Skeletal muscle satellite cell (primary cell): ENCODE data around the gene MOB3B.

Source experiments
- H3K27me3 ChIP-seq: 2 replicates; pipeline ENCODE4 v1.7.0; 2013; ENCODE audit warnings: low read length; ENCODE audit not compliant: control insufficient read depth, insufficient read depth
- H3K36me3 ChIP-seq: 2 replicates; pipeline ENCODE4 v1.7.0; 2013; ENCODE audit warnings: mild to moderate bottlenecking, control low read depth, low read length; ENCODE audit not compliant: insufficient read depth
- H3K4me1 ChIP-seq: 2 replicates; pipeline ENCODE4 v1.7.0; 2013; ENCODE audit warnings: low read length; ENCODE audit not compliant: control insufficient read depth, insufficient read depth
- H3K4me2 ChIP-seq: 2 replicates; pipeline ENCODE4 v1.7.0; 2013; ENCODE audit warnings: mild to moderate bottlenecking, low read length
- H3K4me3 ChIP-seq: 2 replicates; pipeline ENCODE4 v1.7.0; 2013; ENCODE audit warnings: low read length
- H3K9ac ChIP-seq: 2 replicates; pipeline ENCODE4 v1.7.0; 2013; ENCODE audit warnings: mild to moderate bottlenecking, low read depth, low read length, moderate library complexity
- H3K9me3 ChIP-seq: replicated peaks from 2 replicates; pipeline ENCODE4 v1.7.0; 2013; ENCODE audit warnings: mild to moderate bottlenecking, control low read depth, low read length

MOB3B gene

GRCh38 chr9:27394154-27394825, 135.3 kb downstream of the MOB3B start:
- no peak overlapping the region for H3K4me3 ChIP-seq
- peaks cover 4% of the 10 kb centered on the region for H3K27me3 ChIP-seq
- H3K4me2 ChIP-seq = no peak overlapping the region
- no peaks in the 10 kb centered on the region for H3K4me1 ChIP-seq
- H3K9me3 ChIP-seq = no peaks in the 10 kb centered on the region
- no peaks in the 10 kb centered on the region for H3K36me3 ChIP-seq
- no peak overlapping the region for H3K9ac ChIP-seq

- Histone ChIP-seq H3K9me3 (no peaks in the 10 kb centered on the region), H3K9ac (no peak overlapping the region), H3K4me3 (no peak overlapping the region), H3K36me3 (no peaks in the 10 kb centered on the region), H3K4me2 (no peak overlapping the region), H3K4me1 (no peaks in the 10 kb centered on the region), H3K27me3 (peaks cover 4% of the 10 kb centered on the region)
These were observed 136.4 kb downstream of the MOB3B start for GRCh38 chr9:27393054-27393846.

- Histone ChIP-seq H3K4me3 (no peak overlapping the region), H3K27me3 (peaks cover 4% of the 10 kb centered on the region), H3K9me3 (no peaks in the 10 kb centered on the region), H3K4me1 (no peaks in the 10 kb centered on the region), H3K4me2 (no peak overlapping the region), H3K36me3 (no peaks in the 10 kb centered on the region), H3K9ac (no peak overlapping the region)
These were observed 137.2 kb downstream of the MOB3B start for GRCh38 chr9:27392451-27392850.

- Histone ChIP-seq H3K27me3 (peaks cover 9% of the 10 kb centered on the region), H3K36me3 (no peaks in the 10 kb centered on the region), H3K4me3 (no peak overlapping the region), H3K4me2 (no peak overlapping the region), H3K9ac (no peak overlapping the region), H3K4me1 (no peaks in the 10 kb centered on the region), H3K9me3 (no peaks in the 10 kb centered on the region)
These were observed 138.3 kb downstream of the MOB3B start for GRCh38 chr9:27391040-27391895.

- no peaks in the 10 kb centered on the region for H3K4me1 ChIP-seq
- H3K36me3 ChIP-seq = no peaks in the 10 kb centered on the region
- no peak overlapping the region for H3K9ac ChIP-seq
- H3K4me3 ChIP-seq = no peak overlapping the region
- no peak overlapping the region for H3K4me2 ChIP-seq
- H3K9me3 ChIP-seq = no peaks in the 10 kb centered on the region
- H3K27me3 ChIP-seq = peaks cover 9% of the 10 kb centered on the region
These were observed 141.5 kb downstream of the MOB3B start for GRCh38 chr9:27388150-27388549.

- Histone ChIP-seq H3K36me3 (no peaks in the 10 kb centered on the region), H3K9ac (no peak overlapping the region), H3K4me1 (no peaks in the 10 kb centered on the region), H3K9me3 (no peaks in the 10 kb centered on the region), H3K4me3 (no peak overlapping the region), H3K27me3 (peaks cover 6% of the 10 kb centered on the region), H3K4me2 (no peak overlapping the region)
These were observed 141.9 kb downstream of the MOB3B start for GRCh38 chr9:27387722-27388121.

GRCh38 chr9:27386571-27387091, 143.0 kb downstream of the MOB3B start:
- H3K4me1 ChIP-seq = no peaks in the 10 kb centered on the region
- H3K36me3 ChIP-seq = no peaks in the 10 kb centered on the region
- no peak overlapping the region for H3K4me2 ChIP-seq
- H3K4me3 ChIP-seq = no peak overlapping the region
- H3K27me3 ChIP-seq = peaks cover 4% of the 10 kb centered on the region
- H3K9me3 ChIP-seq = no peaks in the 10 kb centered on the region
- H3K9ac ChIP-seq = no peak overlapping the region

GRCh38 chr9:27385606-27386322, 143.8 kb downstream of the MOB3B start:
- H3K36me3 ChIP-seq = no peaks in the 10 kb centered on the region
- no peak overlapping the region for H3K4me3 ChIP-seq
- H3K9ac ChIP-seq = no peak overlapping the region
- no peak overlapping the region for H3K4me2 ChIP-seq
- no peaks in the 10 kb centered on the region for H3K4me1 ChIP-seq
- peaks cover 4% of the 10 kb centered on the region for H3K27me3 ChIP-seq
- H3K9me3 ChIP-seq = no peaks in the 10 kb centered on the region

- H3K9me3 ChIP-seq = no peaks in the 10 kb centered on the region
These were observed 145.2 kb downstream of the MOB3B start for GRCh38 chr9:27384262-27385014.

GRCh38 chr9:27383524-27383923, 146.1 kb downstream of the MOB3B start:
- Histone ChIP-seq H3K4me3 (no peak overlapping the region), H3K36me3 (no peaks in the 10 kb centered on the region), H3K4me2 (no peak overlapping the region), H3K9me3 (no peaks in the 10 kb centered on the region), H3K4me1 (no peaks in the 10 kb centered on the region), H3K9ac (no peak overlapping the region), H3K27me3 (peaks cover 4% of the 10 kb centered on the region)

More at GRCh38 chr9:27384262-27385014, 145.2 kb downstream of the MOB3B start:
- no peak overlapping the region for H3K4me3 ChIP-seq
- H3K4me2 ChIP-seq = no peak overlapping the region
- H3K36me3 ChIP-seq = no peaks in the 10 kb centered on the region
- H3K27me3 ChIP-seq = peaks cover 4% of the 10 kb centered on the region
- H3K4me1 ChIP-seq = no peaks in the 10 kb centered on the region
- H3K9ac ChIP-seq = no peak overlapping the region
